A549 (cell line): ENCODE data around the gene SRSF8. TPM values are rescaled to one million over a fixed set of nuclear protein-coding genes. Genes with fewer than 3 reads are reported as not detected.

Source experiments
- ATAC-seq, 2 experiments: fragments of 200-7000 bp in 1 of 2; fragments of >200 bp in 1 of 2; cut with Nextera tagmentation in 1 of 2; cut with Tn5 transposase in 1 of 2; 3 replicates each; pipeline versions ENCODE4 v1.8.0 to v1.9.1; 2018 to 2020; ENCODE audit warnings: mild to moderate bottlenecking in 1 of 2, moderate library complexity in 1 of 2
- CTCF ChIA-PET: fragments of 300-600 bp; sonication (Branson Sonifier 250); formaldehyde crosslinking; extraction: SDS; loops from one replicate; lab custom pipeline; 2021; ENCODE audit warnings: antibody characterized with exemption, inconsistent platforms; lab: Yijun Ruan, JAX
- POLR2A ChIA-PET: fragments of 350-600 bp; formaldehyde crosslinking; extraction: SDS; loops from one replicate; lab custom pipeline; 2021; ENCODE audit warnings: antibody characterized with exemption, inconsistent platforms; lab: Yijun Ruan, JAX
- DNase-seq, 2 experiments: peaks; one replicate each; pipeline versions ENCODE4 v3.0.0 to v3.0.0-alpha.2; 2011 to 2016; ENCODE audit warnings: low read depth in 1 of 2, low spot score in 1 of 2
- FAIRE-seq: peaks from 2 replicates; lab custom pipeline; 2011; peaks lifted over from hg19 to GRCh38; lab: Jason Lieb, UNC
- H3K27ac ChIP-seq, 2 experiments: fragments of >200 bp; sonication (Bioruptor Twin); formaldehyde crosslinking; 3 replicates each; pipeline ENCODE4 v1.5.1; 2016 to 2017
- H3K4me1 ChIP-seq: fragments of >200 bp; sonication (Bioruptor Twin); formaldehyde crosslinking; 3 replicates; pipeline ENCODE4 v1.6.1; 2016
- H3K4me2 ChIP-seq: fragments of >200 bp; sonication (Bioruptor Twin); formaldehyde crosslinking; 3 replicates; pipeline ENCODE4 v1.6.1; 2016
- H3K4me3 ChIP-seq: fragments of >200 bp; sonication (Bioruptor Twin); formaldehyde crosslinking; 3 replicates; pipeline ENCODE4 v1.5.1; 2016
- H3K9me3 ChIP-seq: fragments of >200 bp; sonication (Bioruptor Twin); formaldehyde crosslinking; 3 replicates; pipeline ENCODE4 v1.6.1; 2016
- CHD2 ChIP-seq: fragments of 150-350 bp; IDR thresholded peaks from 2 replicates; pipeline ENCODE4 v1.6.1; 2014; ENCODE audit warnings: low read length; ENCODE audit not compliant: partially characterized antibody
- ELK1 ChIP-seq: fragments of 150-350 bp; IDR thresholded peaks from 2 replicates; pipeline ENCODE4 v1.6.1; 2014; ENCODE audit warnings: low read depth, mild to moderate bottlenecking, low read length
- FOSB ChIP-seq: fragments of 250-450 bp; sonication (Bioruptor Pico); IDR thresholded peaks from 2 replicates; pipeline ENCODE4 v1.5.0; 2020; ENCODE audit warnings: mild to moderate bottlenecking, moderate library complexity
- GATA3 ChIP-seq: IDR thresholded peaks from 2 replicates; pipeline ENCODE4 v1.6.1; 2012; ENCODE audit warnings: borderline replicate concordance
- HDAC2 ChIP-seq: fragments of 200-600 bp; sonication (generic); IDR thresholded peaks from 2 replicates; pipeline ENCODE4 v1.6.1; 2016
- HES2 ChIP-seq: fragments of >200 bp; sonication (Bioruptor Twin); formaldehyde crosslinking; IDR thresholded peaks from 2 replicates; pipeline ENCODE4 v1.6.1; 2016
- JUN ChIP-seq, 2 experiments: fragments of >200 bp; sonication (Bioruptor Twin); formaldehyde crosslinking; IDR thresholded peaks; 2 replicates in 1 of 2; 3 replicates in 1 of 2; pipeline ENCODE4 v1.6.1; 2016 to 2017
- JUNB ChIP-seq: fragments of >200 bp; sonication (Bioruptor Twin); formaldehyde crosslinking; IDR thresholded peaks from 2 replicates; pipeline ENCODE4 v1.6.1; 2016
- PBX3 ChIP-seq: IDR thresholded peaks from 2 replicates; pipeline ENCODE4 v1.6.1; 2012
- POLR2A ChIP-seq: IDR thresholded peaks from 2 replicates; pipeline ENCODE4 v1.6.1; 2012; ENCODE audit warnings: mild to moderate bottlenecking, low read length
- POLR2AphosphoS2 ChIP-seq: conservative IDR thresholded peaks from 2 replicates; pipeline ENCODE4 v1.6.1; 2012; ENCODE audit warnings: low read length, improper control_type of control experiment, inconsistent platforms
- RAD21 ChIP-seq, 2 experiments: fragments of >200 bp in 1 of 2; sonication (Bioruptor Twin) in 1 of 2; formaldehyde crosslinking in 1 of 2; IDR thresholded peaks in 1 of 2; conservative IDR thresholded peaks in 1 of 2; 2 replicates in 1 of 2; 3 replicates in 1 of 2; pipeline ENCODE4 v1.6.1; 2012 to 2018; ENCODE audit warnings: inconsistent platforms in 1 of 2
- RCOR1 ChIP-seq: fragments of 150-350 bp; IDR thresholded peaks from 2 replicates; pipeline ENCODE4 v1.6.1; 2014; ENCODE audit warnings: antibody characterized with exemption, low read length, low read depth
- TP53 ChIP-seq: fragments of 250-450 bp; sonication (Bioruptor Pico); IDR thresholded peaks from 2 replicates; pipeline ENCODE4 v1.5.0; 2021; ENCODE audit warnings: mild to moderate bottlenecking, moderate library complexity
- ZC3H11A ChIP-seq: fragments of 450-650 bp; IDR thresholded peaks from 2 replicates; pipeline ENCODE4 v1.6.1; 2014; ENCODE audit warnings: antibody characterized with exemption, mild to moderate bottlenecking
- ZNF302 ChIP-seq: fragments of 250-450 bp; sonication (Bioruptor Pico); IDR thresholded peaks from 2 replicates; pipeline ENCODE4 v1.9.0; 2021; ENCODE audit warnings: inconsistent platforms, mild to moderate bottlenecking, moderate library complexity
- WGBS: methylation state at CpG from one replicate; pipeline ENCODE4 v1.1.6; 2017; ENCODE audit errors: missing lambda C conversion rate; 5-methylcytosine and 5-hydroxymethylcytosine counted together
- polyA plus RNA-seq, 4 experiments: library from polyadenylated mRNA; depleted of rRNA in 3 of 4; stranded (reverse); fragments of >200 nt; fragmentation: RNase III in 1 of 4; extraction: RNeasy Plus Mini Kit Qiagen cat#74134 plus additional on column Dnase treatment in 1 of 4; gene quantifications; 2 replicates in 3 of 4; 3 replicates in 1 of 4; pipeline ENCODE4 v1.2.3, GENCODE V29; 2011 to 2017
- TF ChIP-seq, protein P1 (sequence below): IDR thresholded peaks from 2 replicates; pipeline ENCODE4 v1.6.1; 2012
- TF ChIP-seq, protein P2 (sequence below): fragments of >200 bp; sonication (Bioruptor Twin); formaldehyde crosslinking; IDR thresholded peaks from 3 replicates; pipeline ENCODE4 v1.6.1; 2016
- TF ChIP-seq, protein P3 (sequence below): fragments of 250-450 bp; sonication (Bioruptor Pico); IDR thresholded peaks from 2 replicates; pipeline ENCODE4 v1.5.0; 2020; ENCODE audit warnings: low read depth, mild to moderate bottlenecking, moderate library complexity

SRSF8 gene
- polyA plus RNA-seq, 2 of the 4 experiments (the other 2 are of a cell fraction) = 15.1 to 30.2 TPM

DNA sequence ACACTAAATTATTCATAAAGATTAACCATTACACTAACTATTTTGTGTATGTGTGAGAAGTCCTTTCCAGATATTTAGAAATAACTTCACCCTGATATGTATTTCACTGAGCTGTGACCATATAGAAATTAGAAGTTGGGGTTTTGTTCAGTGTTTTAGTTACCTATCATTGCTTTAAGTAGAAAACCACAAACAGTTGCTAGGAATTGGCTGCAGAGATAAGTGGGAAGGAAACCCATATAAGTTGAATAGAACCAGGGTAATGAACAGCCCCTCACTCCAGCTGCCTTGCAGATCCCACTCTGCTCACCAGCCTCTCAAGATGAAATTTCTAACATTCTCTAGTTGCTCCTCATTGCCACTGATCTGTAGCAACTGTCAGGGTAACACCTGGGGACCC, 10.3 kb downstream of the SRSF8 start (continued):
- TF ChIP-seq PBX3 (no peak), GATA3 (no peak), TP53 (no peak), POLR2A (no peak), CHD2 (no peak)
- TF ChIP-seq, protein P1, sequence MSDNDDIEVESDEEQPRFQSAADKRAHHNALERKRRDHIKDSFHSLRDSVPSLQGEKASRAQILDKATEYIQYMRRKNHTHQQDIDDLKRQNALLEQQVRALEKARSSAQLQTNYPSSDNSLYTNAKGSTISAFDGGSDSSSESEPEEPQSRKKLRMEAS = no peak

DNA sequence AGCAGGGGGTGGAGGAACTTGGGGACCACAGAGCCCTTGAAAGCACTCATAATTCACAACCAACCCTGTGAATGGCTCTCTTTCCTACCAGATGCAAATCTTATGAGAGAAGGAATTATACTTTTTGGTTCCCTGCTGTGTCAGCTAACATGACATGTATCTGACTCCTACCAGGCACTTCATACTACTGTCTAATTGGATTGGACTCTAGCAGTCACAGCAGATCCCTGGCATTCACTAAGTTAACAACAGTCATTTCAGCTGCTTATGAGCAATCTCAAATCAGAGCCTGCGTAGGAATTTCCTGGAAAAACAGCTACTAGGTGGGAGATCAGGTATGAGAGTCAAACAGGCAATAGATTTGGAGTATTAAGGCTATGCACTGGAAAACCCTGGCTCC, 11.8 kb downstream of the SRSF8 start:
- TF ChIP-seq POLR2AphosphoS2 = no peak
- TF ChIP-seq, protein P2, sequence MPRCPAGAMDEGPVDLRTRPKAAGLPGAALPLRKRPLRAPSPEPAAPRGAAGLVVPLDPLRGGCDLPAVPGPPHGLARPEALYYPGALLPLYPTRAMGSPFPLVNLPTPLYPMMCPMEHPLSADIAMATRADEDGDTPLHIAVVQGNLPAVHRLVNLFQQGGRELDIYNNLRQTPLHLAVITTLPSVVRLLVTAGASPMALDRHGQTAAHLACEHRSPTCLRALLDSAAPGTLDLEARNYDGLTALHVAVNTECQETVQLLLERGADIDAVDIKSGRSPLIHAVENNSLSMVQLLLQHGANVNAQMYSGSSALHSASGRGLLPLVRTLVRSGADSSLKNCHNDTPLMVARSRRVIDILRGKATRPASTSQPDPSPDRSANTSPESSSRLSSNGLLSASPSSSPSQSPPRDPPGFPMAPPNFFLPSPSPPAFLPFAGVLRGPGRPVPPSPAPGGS = no peak
- TF ChIP-seq ZNF302 (CRISPR knock-in tag) = no peak
- TF ChIP-seq JUNB = no peak
- no peak for TF ChIP-seq JUN (IDR thresholded peaks at IDR 0.05)
- no peak for TF ChIP-seq HES2
- TF ChIP-seq CHD2 = no peak
- TF ChIP-seq, protein P3, sequence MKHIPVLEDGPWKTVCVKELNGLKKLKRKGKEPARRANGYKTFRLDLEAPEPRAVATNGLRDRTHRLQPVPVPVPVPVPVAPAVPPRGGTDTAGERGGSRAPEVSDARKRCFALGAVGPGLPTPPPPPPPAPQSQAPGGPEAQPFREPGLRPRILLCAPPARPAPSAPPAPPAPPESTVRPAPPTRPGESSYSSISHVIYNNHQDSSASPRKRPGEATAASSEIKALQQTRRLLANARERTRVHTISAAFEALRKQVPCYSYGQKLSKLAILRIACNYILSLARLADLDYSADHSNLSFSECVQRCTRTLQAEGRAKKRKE (CRISPR knock-in tag) = no peak
- no peak for TF ChIP-seq ZC3H11A
- DNase-seq (no peak), ATAC-seq (no peak), FAIRE-seq (no peak)
- ChIA-PET POLR2A (no interaction called here), CTCF (interaction anchor here (1.2 to 1.7 kb wide), 2 partner anchors 9 to 10 kb away, joined by 4 to 5 read pairs; no protein-coding TSS in a partner anchor)
- Histone ChIP-seq H3K4me1 (peaks cover 6% of the 10 kb centered on the region; the same call in 1 of the 3 replicates), H3K27ac (no peak overlapping the region), H3K4me3 (no peak overlapping the region), H3K9me3 (no peaks in the 10 kb centered on the region), H3K4me2 (no peak overlapping the region)
- WGBS = 50% methylated on average over 1 of the region's 1 CpG

GRCh38 chr11:95081010-95081409, 14.3 kb downstream of the SRSF8 start:
- WGBS = 73% methylated on average over 3 of the region's 5 CpGs
- Histone ChIP-seq H3K27ac (no peak overlapping the region), H3K9me3 (no peaks in the 10 kb centered on the region), H3K4me1 (peaks cover 4% of the 10 kb centered on the region; the same call in 1 of the 3 replicates), H3K4me3 (no peak overlapping the region), H3K4me2 (no peak overlapping the region)
- CTCF ChIA-PET = interaction anchor here (1.6 kb wide), 1 partner anchor 12 kb away, joined by 10 read pairs; no protein-coding TSS in a partner anchor
- POLR2A ChIA-PET = interaction anchor here (1.1 kb wide), 1 partner anchor 13 kb away, joined by 3 read pairs; no protein-coding TSS in a partner anchor
- no peak for DNase-seq
- no peak for FAIRE-seq
- no peak for ATAC-seq
- TF ChIP-seq, protein P1 = no peak
- no peak for TF ChIP-seq JUN (IDR thresholded peaks at IDR 0.05)
- no peak for TF ChIP-seq RAD21 (conservative IDR thresholded peaks at IDR 0.05 in 1 of 2, IDR thresholded peaks at IDR 0.05 in 1 of 2)
- no peak for TF ChIP-seq HDAC2
- TF ChIP-seq RCOR1 = no peak
- no peak for TF ChIP-seq ELK1
- no peak for TF ChIP-seq FOSB (CRISPR knock-in tag)
- no peak for TF ChIP-seq PBX3
- no peak for TF ChIP-seq TP53
